Measurements from ENCODE around the gene SMYD4.
"Not testable (repeated sequence)": the region's sequence is repeated elsewhere in the genome, so short reads cannot be mapped to it uniquely, and the experiment has no call there.

DNA sequence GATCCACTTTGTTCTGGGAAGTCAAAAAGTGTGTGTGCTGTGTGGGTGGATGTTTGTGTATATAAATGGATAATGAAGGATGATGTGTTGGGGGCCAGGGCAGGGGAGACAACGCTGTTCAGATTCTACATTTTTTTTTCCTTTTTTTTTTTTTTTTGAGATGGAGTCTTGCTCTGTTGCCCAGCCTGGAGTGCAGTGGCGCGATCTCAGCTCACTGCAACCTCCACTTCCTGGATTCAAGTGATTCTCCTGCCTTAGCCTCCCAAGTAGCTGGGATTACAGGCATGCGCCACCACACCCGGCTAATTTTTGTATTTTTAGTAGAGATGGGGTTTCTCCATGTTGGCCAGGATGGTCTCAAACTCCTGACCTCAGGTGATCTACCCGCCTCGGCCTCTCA is 65.0 kb downstream of the SMYD4 start:
- TF ChIP-seq, protein P1, sequence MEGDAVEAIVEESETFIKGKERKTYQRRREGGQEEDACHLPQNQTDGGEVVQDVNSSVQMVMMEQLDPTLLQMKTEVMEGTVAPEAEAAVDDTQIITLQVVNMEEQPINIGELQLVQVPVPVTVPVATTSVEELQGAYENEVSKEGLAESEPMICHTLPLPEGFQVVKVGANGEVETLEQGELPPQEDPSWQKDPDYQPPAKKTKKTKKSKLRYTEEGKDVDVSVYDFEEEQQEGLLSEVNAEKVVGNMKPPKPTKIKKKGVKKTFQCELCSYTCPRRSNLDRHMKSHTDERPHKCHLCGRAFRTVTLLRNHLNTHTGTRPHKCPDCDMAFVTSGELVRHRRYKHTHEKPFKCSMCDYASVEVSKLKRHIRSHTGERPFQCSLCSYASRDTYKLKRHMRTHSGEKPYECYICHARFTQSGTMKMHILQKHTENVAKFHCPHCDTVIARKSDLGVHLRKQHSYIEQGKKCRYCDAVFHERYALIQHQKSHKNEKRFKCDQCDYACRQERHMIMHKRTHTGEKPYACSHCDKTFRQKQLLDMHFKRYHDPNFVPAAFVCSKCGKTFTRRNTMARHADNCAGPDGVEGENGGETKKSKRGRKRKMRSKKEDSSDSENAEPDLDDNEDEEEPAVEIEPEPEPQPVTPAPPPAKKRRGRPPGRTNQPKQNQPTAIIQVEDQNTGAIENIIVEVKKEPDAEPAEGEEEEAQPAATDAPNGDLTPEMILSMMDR (IDR thresholded peaks at IDR 0.05 in 4 of 5, conservative IDR thresholded peaks at IDR 0.05 in 1 of 5) = not testable (repeated sequence)
- TF ChIP-seq POLR2A (IDR thresholded peaks at IDR 0.05) = not testable (repeated sequence)
